ENCODE results near the gene C2CD2. TPM values are rescaled to one million over a fixed set of nuclear protein-coding genes. Genes with fewer than 3 reads are reported as not detected.
"Not testable (repeated sequence)": the region's sequence is repeated elsewhere in the genome, so short reads cannot be mapped to it uniquely, and the experiment has no call there.

Gene C2CD2
- total and polyA plus RNA-seq, 8 donors: 7.9 to 16.8 (median 11.3) TPM

GRCh38 chr21:41964171-41964570 is 10.4 kb upstream of the C2CD2 start:
- WGBS, 2 donors: 56 to 76% methylated on average over 8 of the region's 8 CpGs
- Histone ChIP-seq H3K36me3 (no peaks in the 10 kb centered on the region), H3K9me3 (no peaks in the 10 kb centered on the region), H3K27ac (no peak overlapping the region), H3K27me3 (no peaks in the 10 kb centered on the region), H3K4me3 (no peak overlapping the region), H3K4me1 (no peaks in the 10 kb centered on the region)
- no peak for TF ChIP-seq CTCF (IDR thresholded peaks at IDR 0.05)
- DNase-seq (peak in 1 of 6 donors; percentile 1), FAIRE-seq (no peak), ATAC-seq (no peak)
- intact Hi-C loops (cut with DNase I): no loop called here

GRCh38 chr21:41962425-41962966 is 8.7 kb upstream of the C2CD2 start:
- WGBS, 2 donors: 76 to 89% methylated on average over 11 of the region's 11 CpGs
- no peak for FAIRE-seq

GRCh38 chr21:41961753-41962152 is 7.9 kb upstream of the C2CD2 start:
- no peak for TF ChIP-seq CTCF (IDR thresholded peaks at IDR 0.05)
- Histone ChIP-seq H3K36me3 (no peaks in the 10 kb centered on the region), H3K4me3 (no peak overlapping the region), H3K27me3 (no peaks in the 10 kb centered on the region), H3K4me1 (peaks cover 0 to 3% (median 0%) of the 10 kb centered on the region in 3 donors), H3K9me3 (no peaks in the 10 kb centered on the region), H3K27ac (no peak overlapping the region)
- FAIRE-seq: no peak
- DNase-seq: no peak
- ATAC-seq: no peak
- intact Hi-C loops (cut with DNase I): no loop called here
- WGBS, 2 donors: 63 to 71% methylated on average over 8 of the region's 8 CpGs

More at GRCh38 chr21:41962425-41962966, 8.7 kb upstream of the C2CD2 start:
- TF ChIP-seq CTCF (IDR thresholded peaks at IDR 0.05): no peak
- no peak for DNase-seq
- Histone ChIP-seq H3K36me3 (no peaks in the 10 kb centered on the region), H3K27ac (no peak overlapping the region), H3K4me3 (no peak overlapping the region), H3K27me3 (no peaks in the 10 kb centered on the region), H3K9me3 (no peaks in the 10 kb centered on the region), H3K4me1 (peaks cover 0 to 3% (median 0%) of the 10 kb centered on the region in 3 donors)
- ATAC-seq: no peak
- intact Hi-C loops (cut with DNase I): no loop called here

GRCh38 chr21:41961282-41961701 is 7.5 kb upstream of the C2CD2 start:
- Histone ChIP-seq H3K27me3 (no peaks in the 10 kb centered on the region), H3K36me3 (no peaks in the 10 kb centered on the region), H3K4me3 (no peak overlapping the region), H3K9me3 (no peaks in the 10 kb centered on the region), H3K27ac (no peak overlapping the region), H3K4me1 (peaks cover 0 to 3% (median 0%) of the 10 kb centered on the region in 3 donors)
- TF ChIP-seq CTCF (IDR thresholded peaks at IDR 0.05): no peak
- FAIRE-seq (no peak), DNase-seq (no peak), ATAC-seq (no peak)
- intact Hi-C loops (cut with DNase I): no loop called here
- WGBS, 2 donors: 79 to 87% methylated on average over 14 of the region's 14 CpGs

- Histone ChIP-seq H3K4me1 (peaks cover 0 to 3% (median 0%) of the 10 kb centered on the region in 3 donors), H3K36me3 (no peaks in the 10 kb centered on the region), H3K27me3 (no peaks in the 10 kb centered on the region), H3K4me3 (no peak overlapping the region), H3K9me3 (no peaks in the 10 kb centered on the region), H3K27ac (no peak overlapping the region)
- intact Hi-C loops (cut with DNase I): no loop called here
- FAIRE-seq (no peak), DNase-seq (no peak), ATAC-seq (no peak)
- no peak for TF ChIP-seq CTCF (IDR thresholded peaks at IDR 0.05)
- 82 to 88% methylated on average over 8 of the region's 8 CpGs for WGBS, 2 donors
Measured at GRCh38 chr21:41960386-41960785, 6.6 kb upstream of the C2CD2 start.

GRCh38 chr21:41959697-41960096 is 5.9 kb upstream of the C2CD2 start:
- H3K27ac ChIP-seq; intact Hi-C loops (cut with DNase I); DNase-seq; ATAC-seq; H3K4me3 ChIP-seq; H3K9me3 ChIP-seq; H3K36me3 ChIP-seq; H3K4me1 ChIP-seq; H3K27me3 ChIP-seq; FAIRE-seq: not testable (repeated sequence)
- 92 to 96% methylated on average over 11 of the region's 11 CpGs for WGBS, 2 donors
